ENCODE results near the gene TMEM141.
"Not testable (repeated sequence)": the region's sequence is repeated elsewhere in the genome, so short reads cannot be mapped to it uniquely, and the experiment has no call there.

Gene TMEM141

GRCh38 chr9:136761545-136761981 lies 29.6 kb upstream of the TMEM141 start:
- H3K4me3 ChIP-seq (ENCODE audit: low read depth, low read length), result no peak overlapping the region
- POLR2A ChIA-PET, result interaction anchor here (0.8 to 1.7 kb wide), 2 partner anchors 33 to 35 kb away, joined by 3 to 8 read pairs; no protein-coding TSS in a partner anchor
- CTCF ChIA-PET, result interaction anchor here (0.9 to 4.7 kb wide), 12 partner anchors 8 to 307 kb away, joined by 4 to 41 read pairs (median 7); no protein-coding TSS in a partner anchor
- TF ChIP-seq CTCF (IDR thresholded peaks at IDR 0.05; ENCODE audit: insufficient read depth, low read length, missing control alignments), result no peak
- no peak for DNase-seq (ENCODE audit: low read depth, low spot score)

GRCh38 chr9:136762221-136762691 lies 28.9 kb upstream of the TMEM141 start:
- H3K4me3 ChIP-seq (ENCODE audit: low read depth, low read length), result no peak overlapping the region
- DNase-seq (ENCODE audit: low read depth, low spot score), result no peak
- POLR2A ChIA-PET, result interaction anchor here (1.7 kb wide), 1 partner anchor 34 kb away, joined by 8 read pairs; no protein-coding TSS in a partner anchor
- no peak for TF ChIP-seq CTCF (IDR thresholded peaks at IDR 0.05; ENCODE audit: insufficient read depth, low read length, missing control alignments)
- CTCF ChIA-PET, result interaction anchor here (0.6 to 4.7 kb wide), 8 partner anchors 7 to 307 kb away, joined by 3 to 41 read pairs (median 7); no protein-coding TSS in a partner anchor

- ChIA-PET POLR2A (no interaction called here), CTCF (interaction anchor here (0.6 to 4.7 kb wide), 7 partner anchors 9 to 306 kb away, joined by 3 to 41 read pairs (median 8); no protein-coding TSS in a partner anchor)
- no peak for DNase-seq (ENCODE audit: low read depth, low spot score)
- no peak overlapping the region for H3K4me3 ChIP-seq (ENCODE audit: low read depth, low read length)
- no peak for TF ChIP-seq CTCF (IDR thresholded peaks at IDR 0.05; ENCODE audit: insufficient read depth, low read length, missing control alignments)
Measured at GRCh38 chr9:136762915-136763648, 28.1 kb upstream of the TMEM141 start.

- no peak for DNase-seq (ENCODE audit: low read depth, low spot score)
- H3K4me3 ChIP-seq (ENCODE audit: low read depth, low read length), result no peak overlapping the region
- TF ChIP-seq CTCF (IDR thresholded peaks at IDR 0.05; ENCODE audit: insufficient read depth, low read length, missing control alignments), result no peak
- CTCF ChIA-PET, result interaction anchor here (1.4 to 4.7 kb wide), 4 partner anchors 8 to 24 kb away, joined by 3 to 41 read pairs (median 18); no protein-coding TSS in a partner anchor
- POLR2A ChIA-PET, result no interaction called here
Measured at GRCh38 chr9:136763649-136764035, 27.5 kb upstream of the TMEM141 start.

- no peak for TF ChIP-seq CTCF (IDR thresholded peaks at IDR 0.05; ENCODE audit: insufficient read depth, low read length, missing control alignments)
- CTCF ChIA-PET, result interaction anchor here (1.4 to 1.5 kb wide), 2 partner anchors 10 to 23 kb away, joined by 3 to 7 read pairs; no protein-coding TSS in a partner anchor
- POLR2A ChIA-PET, result no interaction called here
- no peak for DNase-seq (ENCODE audit: low read depth, low spot score)
- no peak within 1 kb of the TSS for H3K4me3 ChIP-seq (ENCODE audit: low read depth, low read length)
Measured at GRCh38 chr9:136764301-136764891, 26.7 kb upstream of the TMEM141 start, which contains the start of gene LCN15. Gene LCN15, minus strand, starts transcription at chr9:136764518. Its CDS starts 30 bp downstream, at chr9:136764488.

- no peak overlapping the region for H3K4me3 ChIP-seq (ENCODE audit: low read depth, low read length)
- CTCF ChIA-PET, result interaction anchor here (1.4 to 5.0 kb wide), 3 partner anchors 9 to 22 kb away, joined by 7 to 57 read pairs (median 9); no protein-coding TSS in a partner anchor
Measured at GRCh38 chr9:136765041-136765440, 26.1 kb upstream of the TMEM141 start.

GRCh38 chr9:136765745-136766409 lies 25.3 kb upstream of the TMEM141 start:
- H3K4me3 ChIP-seq (ENCODE audit: low read depth, low read length); POLR2A ChIA-PET; DNase-seq (ENCODE audit: low read depth, low spot score): not testable (repeated sequence)
- CTCF ChIA-PET, result interaction anchor here (1.0 to 7.5 kb wide), 7 partner anchors 8 to 21 kb away, joined by 3 to 64 read pairs (median 9); partner anchors contain the start of gene LCN8

More at GRCh38 chr9:136765041-136765440, 26.1 kb upstream of the TMEM141 start:
- no peak for TF ChIP-seq CTCF (IDR thresholded peaks at IDR 0.05; ENCODE audit: insufficient read depth, low read length, missing control alignments)
- no peak for DNase-seq (ENCODE audit: low read depth, low spot score)
- POLR2A ChIA-PET, result no interaction called here

Data from AG04449 (cell line).